ENCODE data around the gene PTHLH. TPM values are rescaled to one million over a fixed set of nuclear protein-coding genes. Genes with fewer than 3 reads are reported as not detected.
A peak's percentile ranks its signal among the peaks of the same experiment; 100 is the strongest.

Gene PTHLH
- total RNA-seq: 5.6 to 6.9 TPM (median 6.5 TPM) in 3 replicates

DNA sequence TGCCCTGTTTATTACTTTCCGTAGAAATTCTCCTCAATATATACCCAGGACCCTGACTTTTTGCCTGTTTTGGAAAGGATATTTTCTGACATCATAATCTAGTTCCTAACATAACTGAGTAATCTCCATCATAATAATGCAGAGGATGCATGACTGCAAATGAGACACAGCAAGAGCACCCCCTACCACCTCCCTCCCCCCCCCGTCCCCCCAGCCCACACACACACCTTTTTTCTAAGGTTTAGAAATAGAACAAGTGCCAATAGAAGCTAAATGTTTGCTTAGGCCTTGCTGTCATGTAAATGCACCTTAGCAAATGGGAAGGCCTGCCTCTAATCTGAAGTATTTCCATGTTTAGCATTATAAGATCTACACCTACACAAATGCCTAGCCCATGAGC is at the start of gene PTHLH:
Gene PTHLH (minus strand): TSS at position 13 of the 400 bp plus-strand sequence. CDS start 3,239 bp downstream, outside the sequence.
- Mint-ChIP-seq H3K36me3 (no peaks in the 10 kb centered on the region), H3K4me3 (peak within 1 kb of the TSS; percentile 75), H3K4me1 (peaks cover 51% of the 10 kb centered on the region), H3K9me3 (no peaks in the 10 kb centered on the region), H3K27me3 (ENCODE audit: low read depth) (peaks cover 84% of the 10 kb centered on the region), H3K27ac (peak within 1 kb of the TSS; percentile 78)
- no peak for DNase-seq (ENCODE audit: low spot score in 2 of 2, unreplicated experiment in 2 of 2)
- TF ChIP-seq, protein P1, sequence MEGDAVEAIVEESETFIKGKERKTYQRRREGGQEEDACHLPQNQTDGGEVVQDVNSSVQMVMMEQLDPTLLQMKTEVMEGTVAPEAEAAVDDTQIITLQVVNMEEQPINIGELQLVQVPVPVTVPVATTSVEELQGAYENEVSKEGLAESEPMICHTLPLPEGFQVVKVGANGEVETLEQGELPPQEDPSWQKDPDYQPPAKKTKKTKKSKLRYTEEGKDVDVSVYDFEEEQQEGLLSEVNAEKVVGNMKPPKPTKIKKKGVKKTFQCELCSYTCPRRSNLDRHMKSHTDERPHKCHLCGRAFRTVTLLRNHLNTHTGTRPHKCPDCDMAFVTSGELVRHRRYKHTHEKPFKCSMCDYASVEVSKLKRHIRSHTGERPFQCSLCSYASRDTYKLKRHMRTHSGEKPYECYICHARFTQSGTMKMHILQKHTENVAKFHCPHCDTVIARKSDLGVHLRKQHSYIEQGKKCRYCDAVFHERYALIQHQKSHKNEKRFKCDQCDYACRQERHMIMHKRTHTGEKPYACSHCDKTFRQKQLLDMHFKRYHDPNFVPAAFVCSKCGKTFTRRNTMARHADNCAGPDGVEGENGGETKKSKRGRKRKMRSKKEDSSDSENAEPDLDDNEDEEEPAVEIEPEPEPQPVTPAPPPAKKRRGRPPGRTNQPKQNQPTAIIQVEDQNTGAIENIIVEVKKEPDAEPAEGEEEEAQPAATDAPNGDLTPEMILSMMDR (IDR thresholded peaks at IDR 0.05; ENCODE audit: unreplicated experiment): no peak

DNA sequence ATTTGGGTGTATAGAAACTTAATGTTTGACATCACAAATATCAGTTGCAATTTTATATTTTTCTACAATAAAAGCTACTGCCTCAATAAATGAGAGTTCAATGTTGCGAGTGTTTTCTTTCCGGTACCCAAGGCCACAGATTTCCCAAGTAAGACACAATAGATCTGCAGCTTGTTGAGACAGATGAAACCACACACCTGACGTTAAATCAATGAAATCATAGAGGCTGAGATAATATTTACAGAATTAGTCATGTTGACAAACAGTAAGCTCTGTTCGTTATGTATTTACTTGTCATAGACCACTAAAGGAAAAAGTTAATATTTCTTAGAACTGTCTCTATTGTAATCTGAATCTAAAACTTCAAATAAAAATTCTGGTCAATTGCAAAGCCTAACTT is 49.2 kb upstream of the PTHLH start:
- H3K27ac Mint-ChIP-seq: no peak overlapping the region
- H3K4me1 Mint-ChIP-seq: peaks cover 11% of the 10 kb centered on the region
- H3K4me3 Mint-ChIP-seq: no peak overlapping the region
- H3K9me3 Mint-ChIP-seq: no peaks in the 10 kb centered on the region
- TF ChIP-seq, protein P1 (IDR thresholded peaks at IDR 0.05; ENCODE audit: unreplicated experiment): no peak
- no peak for DNase-seq (ENCODE audit: low spot score in 2 of 2, unreplicated experiment in 2 of 2)
- H3K27me3 Mint-ChIP-seq (ENCODE audit: low read depth): no peaks in the 10 kb centered on the region
- H3K36me3 Mint-ChIP-seq: no peaks in the 10 kb centered on the region

DNA sequence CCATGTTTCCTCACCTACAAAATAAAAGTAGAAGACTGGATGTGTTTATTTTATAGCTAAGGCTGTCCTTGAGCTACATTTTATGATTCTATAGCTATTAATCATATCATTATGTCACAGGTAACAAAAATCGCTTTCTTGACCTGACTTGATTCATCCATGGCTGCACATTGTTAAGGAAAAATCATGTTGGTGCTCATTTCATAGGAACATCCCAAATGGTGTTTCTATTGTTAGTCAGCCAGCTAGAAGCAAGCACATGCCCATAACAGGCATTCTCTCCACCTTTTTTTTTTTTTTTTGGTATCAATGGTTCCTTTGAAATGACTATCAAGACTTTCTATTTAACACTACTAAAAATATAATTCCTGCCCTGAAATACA is 45.3 kb upstream of the PTHLH start:
- H3K9me3 Mint-ChIP-seq: peaks cover 9% of the 10 kb centered on the region
- no peaks in the 10 kb centered on the region for H3K4me1 Mint-ChIP-seq
- no peak overlapping the region for H3K27ac Mint-ChIP-seq
- no peaks in the 10 kb centered on the region for H3K36me3 Mint-ChIP-seq
- TF ChIP-seq, protein P1 (IDR thresholded peaks at IDR 0.05; ENCODE audit: unreplicated experiment): no peak
- H3K4me3 Mint-ChIP-seq: no peak overlapping the region
- DNase-seq (ENCODE audit: low spot score in 2 of 2, unreplicated experiment in 2 of 2): no peak
- no peaks in the 10 kb centered on the region for H3K27me3 Mint-ChIP-seq (ENCODE audit: low read depth)

DNA sequence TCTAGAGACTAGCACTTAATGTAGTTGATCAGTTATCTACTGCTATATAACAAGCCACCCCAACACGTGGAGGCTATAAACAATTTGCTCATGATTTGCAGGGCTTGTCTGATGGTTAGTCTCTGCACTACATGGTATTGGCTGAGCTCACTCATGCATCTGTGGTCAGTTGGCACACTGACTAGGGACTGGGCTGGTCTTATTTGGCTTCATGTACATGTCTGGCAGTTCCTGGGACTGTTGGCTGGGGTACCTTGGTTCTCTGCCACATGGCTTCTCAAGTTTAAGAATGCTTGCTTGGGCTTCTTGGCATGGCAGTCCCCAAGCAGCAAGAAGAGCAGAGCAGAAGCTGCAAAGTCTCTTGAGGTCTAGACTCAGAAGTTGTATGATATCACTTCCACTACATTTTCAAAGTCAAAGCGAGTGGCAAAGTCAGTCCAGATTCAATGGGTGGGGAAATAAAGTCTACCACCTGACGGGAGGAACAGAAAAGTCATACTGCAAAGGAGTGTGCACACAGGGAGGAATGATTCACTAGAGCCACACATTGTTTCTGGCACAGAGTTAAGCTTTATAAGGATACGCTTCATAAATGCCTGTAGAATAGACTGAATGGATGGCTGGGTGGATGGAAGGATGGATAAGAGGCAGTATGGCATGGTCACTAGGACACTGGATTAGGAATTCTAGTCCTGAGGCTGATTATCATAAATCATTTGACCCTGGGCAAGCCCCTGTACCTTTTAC is 44.8 kb upstream of the PTHLH start:
- Mint-ChIP-seq H3K27ac (no peak overlapping the region), H3K4me1 (no peaks in the 10 kb centered on the region), H3K27me3 (ENCODE audit: low read depth) (no peaks in the 10 kb centered on the region), H3K36me3 (no peaks in the 10 kb centered on the region), H3K9me3 (peaks cover 9% of the 10 kb centered on the region), H3K4me3 (no peak overlapping the region)
- TF ChIP-seq, protein P1 (IDR thresholded peaks at IDR 0.05; ENCODE audit: unreplicated experiment): no peak
- DNase-seq (ENCODE audit: low spot score in 2 of 2, unreplicated experiment in 2 of 2): no peak

DNA sequence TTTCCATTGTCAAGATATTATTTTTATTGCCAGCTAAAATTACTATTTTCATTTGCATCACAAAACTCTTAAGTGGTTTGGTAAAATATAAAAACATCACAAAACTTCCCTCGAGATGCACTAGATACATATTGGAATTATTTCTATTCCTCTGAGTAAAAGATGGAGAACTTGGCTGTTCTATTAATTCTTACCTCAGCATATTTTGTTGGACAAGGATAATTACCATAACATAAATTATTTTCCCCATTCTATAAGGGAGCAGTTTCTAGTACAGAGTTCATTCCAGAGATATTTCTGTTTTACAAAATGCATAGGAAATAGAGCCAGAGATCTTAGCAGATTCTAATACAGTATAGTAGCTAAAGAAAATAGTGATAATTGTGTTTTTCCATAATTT is 42.6 kb upstream of the PTHLH start:
- no peaks in the 10 kb centered on the region for H3K4me1 Mint-ChIP-seq
- no peaks in the 10 kb centered on the region for H3K27me3 Mint-ChIP-seq (ENCODE audit: low read depth)
- no peak overlapping the region for H3K4me3 Mint-ChIP-seq
- no peak overlapping the region for H3K27ac Mint-ChIP-seq
- no peaks in the 10 kb centered on the region for H3K36me3 Mint-ChIP-seq
- peaks cover 9% of the 10 kb centered on the region for H3K9me3 Mint-ChIP-seq
- DNase-seq (ENCODE audit: low spot score in 2 of 2, unreplicated experiment in 2 of 2): no peak
- TF ChIP-seq, protein P1 (IDR thresholded peaks at IDR 0.05; ENCODE audit: unreplicated experiment): no peak
